Liver (tissue), 3 donors: ENCODE results near the gene SRGAP3.

Source experiments
- ATF3 ChIP-seq: IDR thresholded peaks from 2 replicates; pipeline ENCODE4 v1.6.1; 2016; ENCODE audit warnings: antibody characterized with exemption
- CTCF ChIP-seq: fragments of 150-350 bp; IDR thresholded peaks from 2 replicates; pipeline ENCODE4 v1.5.1; 2017; ENCODE audit warnings: improper control_type of control experiment, low read depth, low read length; ENCODE audit not compliant: missing input control
- HNF4A ChIP-seq, 2 donors: conservative IDR thresholded peaks; 2 replicates each; pipeline ENCODE4 v1.6.1; 2016; ENCODE audit warnings: antibody characterized with exemption in 2 of 2, mild to moderate bottlenecking in 2 of 2
- MAX ChIP-seq: IDR thresholded peaks from 2 replicates; pipeline ENCODE4 v1.6.1; 2016; ENCODE audit warnings: antibody characterized with exemption
- RXRA ChIP-seq, 2 donors: IDR thresholded peaks; 2 replicates each; pipeline ENCODE4 v1.6.1; 2017 to 2018; ENCODE audit warnings: antibody characterized with exemption in 2 of 2, mild to moderate bottlenecking in 1 of 2
- TAF1 ChIP-seq: conservative IDR thresholded peaks from 2 replicates; pipeline ENCODE4 v1.6.1; 2016; ENCODE audit warnings: antibody characterized with exemption, mild to moderate bottlenecking
- TF ChIP-seq, protein P1 (sequence below): IDR thresholded peaks from 2 replicates; pipeline ENCODE4 v1.6.1; 2016; ENCODE audit warnings: antibody characterized with exemption
- TF ChIP-seq, protein P2 (sequence below): IDR thresholded peaks from 2 replicates; pipeline ENCODE4 v1.6.1; 2016; ENCODE audit warnings: antibody characterized with exemption, mild to moderate bottlenecking
- donor health status: healthy.
- donor health status: healthy.

GRCh38 chr3:9209777-9210176 lies 39.7 kb downstream of the SRGAP3 start:
- no peak for TF ChIP-seq CTCF
- TF ChIP-seq TAF1, result no peak
- TF ChIP-seq, protein P1, sequence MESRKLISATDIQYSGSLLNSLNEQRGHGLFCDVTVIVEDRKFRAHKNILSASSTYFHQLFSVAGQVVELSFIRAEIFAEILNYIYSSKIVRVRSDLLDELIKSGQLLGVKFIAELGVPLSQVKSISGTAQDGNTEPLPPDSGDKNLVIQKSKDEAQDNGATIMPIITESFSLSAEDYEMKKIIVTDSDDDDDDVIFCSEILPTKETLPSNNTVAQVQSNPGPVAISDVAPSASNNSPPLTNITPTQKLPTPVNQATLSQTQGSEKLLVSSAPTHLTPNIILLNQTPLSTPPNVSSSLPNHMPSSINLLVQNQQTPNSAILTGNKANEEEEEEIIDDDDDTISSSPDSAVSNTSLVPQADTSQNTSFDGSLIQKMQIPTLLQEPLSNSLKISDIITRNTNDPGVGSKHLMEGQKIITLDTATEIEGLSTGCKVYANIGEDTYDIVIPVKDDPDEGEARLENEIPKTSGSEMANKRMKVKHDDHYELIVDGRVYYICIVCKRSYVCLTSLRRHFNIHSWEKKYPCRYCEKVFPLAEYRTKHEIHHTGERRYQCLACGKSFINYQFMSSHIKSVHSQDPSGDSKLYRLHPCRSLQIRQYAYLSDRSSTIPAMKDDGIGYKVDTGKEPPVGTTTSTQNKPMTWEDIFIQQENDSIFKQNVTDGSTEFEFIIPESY, result no peak
- no peak for TF ChIP-seq RXRA (IDR thresholded peaks at IDR 0.05)
- TF ChIP-seq HNF4A (conservative IDR thresholded peaks at IDR 0.05), result no peak
- TF ChIP-seq, protein P2, sequence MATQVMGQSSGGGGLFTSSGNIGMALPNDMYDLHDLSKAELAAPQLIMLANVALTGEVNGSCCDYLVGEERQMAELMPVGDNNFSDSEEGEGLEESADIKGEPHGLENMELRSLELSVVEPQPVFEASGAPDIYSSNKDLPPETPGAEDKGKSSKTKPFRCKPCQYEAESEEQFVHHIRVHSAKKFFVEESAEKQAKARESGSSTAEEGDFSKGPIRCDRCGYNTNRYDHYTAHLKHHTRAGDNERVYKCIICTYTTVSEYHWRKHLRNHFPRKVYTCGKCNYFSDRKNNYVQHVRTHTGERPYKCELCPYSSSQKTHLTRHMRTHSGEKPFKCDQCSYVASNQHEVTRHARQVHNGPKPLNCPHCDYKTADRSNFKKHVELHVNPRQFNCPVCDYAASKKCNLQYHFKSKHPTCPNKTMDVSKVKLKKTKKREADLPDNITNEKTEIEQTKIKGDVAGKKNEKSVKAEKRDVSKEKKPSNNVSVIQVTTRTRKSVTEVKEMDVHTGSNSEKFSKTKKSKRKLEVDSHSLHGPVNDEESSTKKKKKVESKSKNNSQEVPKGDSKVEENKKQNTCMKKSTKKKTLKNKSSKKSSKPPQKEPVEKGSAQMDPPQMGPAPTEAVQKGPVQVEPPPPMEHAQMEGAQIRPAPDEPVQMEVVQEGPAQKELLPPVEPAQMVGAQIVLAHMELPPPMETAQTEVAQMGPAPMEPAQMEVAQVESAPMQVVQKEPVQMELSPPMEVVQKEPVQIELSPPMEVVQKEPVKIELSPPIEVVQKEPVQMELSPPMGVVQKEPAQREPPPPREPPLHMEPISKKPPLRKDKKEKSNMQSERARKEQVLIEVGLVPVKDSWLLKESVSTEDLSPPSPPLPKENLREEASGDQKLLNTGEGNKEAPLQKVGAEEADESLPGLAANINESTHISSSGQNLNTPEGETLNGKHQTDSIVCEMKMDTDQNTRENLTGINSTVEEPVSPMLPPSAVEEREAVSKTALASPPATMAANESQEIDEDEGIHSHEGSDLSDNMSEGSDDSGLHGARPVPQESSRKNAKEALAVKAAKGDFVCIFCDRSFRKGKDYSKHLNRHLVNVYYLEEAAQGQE, result no peak
- TF ChIP-seq ATF3, result no peak
- no peak for TF ChIP-seq MAX
